ENCODE results near the gene NELFB.

- TF ChIP-seq NFE2 (IDR thresholded peaks at IDR 0.05; ENCODE audit: low read depth) (no peak), JUNB (CRISPR knock-in tag; conservative IDR thresholded peaks at IDR 0.05) (no peak), FOXA1 (IDR thresholded peaks at IDR 0.05; ENCODE audit: borderline replicate concordance) (no peak), TAF1 (IDR thresholded peaks at IDR 0.05; ENCODE audit: control insufficient read depth, extremely low read depth, insufficient read depth, low read length, severe bottlenecking) (no peak), ZFP36 (IDR thresholded peaks at IDR 0.05; ENCODE audit: low read depth, low read length, partially characterized antibody) (no peak), MYBL2 (IDR thresholded peaks at IDR 0.05; ENCODE audit: low read depth) (no peak), MYBL2 (CRISPR knock-in tag; IDR thresholded peaks at IDR 0.05; ENCODE audit: borderline replicate concordance) (no peak), RAD21 (CRISPR knock-in tag; conservative IDR thresholded peaks at IDR 0.05 in 1 of 2, IDR thresholded peaks at IDR 0.05 in 1 of 2) (no peak), EZH2 (IDR thresholded peaks at IDR 0.05; ENCODE audit: borderline replicate concordance, low read depth, low read length) (no peak), LEF1 (IDR thresholded peaks at IDR 0.05) (no peak), KLF1 (tag; IDR thresholded peaks at IDR 0.05) (no peak), SP1 (CRISPR knock-in tag; IDR thresholded peaks at IDR 0.05) (no peak), FOS (IDR thresholded peaks at IDR 0.05; ENCODE audit: extremely low read depth, insufficient read length) (no peak), NUFIP1 (IDR thresholded peaks at IDR 0.05; ENCODE audit: partially characterized antibody) (no peak)
- TF ChIP-seq, protein P1, sequence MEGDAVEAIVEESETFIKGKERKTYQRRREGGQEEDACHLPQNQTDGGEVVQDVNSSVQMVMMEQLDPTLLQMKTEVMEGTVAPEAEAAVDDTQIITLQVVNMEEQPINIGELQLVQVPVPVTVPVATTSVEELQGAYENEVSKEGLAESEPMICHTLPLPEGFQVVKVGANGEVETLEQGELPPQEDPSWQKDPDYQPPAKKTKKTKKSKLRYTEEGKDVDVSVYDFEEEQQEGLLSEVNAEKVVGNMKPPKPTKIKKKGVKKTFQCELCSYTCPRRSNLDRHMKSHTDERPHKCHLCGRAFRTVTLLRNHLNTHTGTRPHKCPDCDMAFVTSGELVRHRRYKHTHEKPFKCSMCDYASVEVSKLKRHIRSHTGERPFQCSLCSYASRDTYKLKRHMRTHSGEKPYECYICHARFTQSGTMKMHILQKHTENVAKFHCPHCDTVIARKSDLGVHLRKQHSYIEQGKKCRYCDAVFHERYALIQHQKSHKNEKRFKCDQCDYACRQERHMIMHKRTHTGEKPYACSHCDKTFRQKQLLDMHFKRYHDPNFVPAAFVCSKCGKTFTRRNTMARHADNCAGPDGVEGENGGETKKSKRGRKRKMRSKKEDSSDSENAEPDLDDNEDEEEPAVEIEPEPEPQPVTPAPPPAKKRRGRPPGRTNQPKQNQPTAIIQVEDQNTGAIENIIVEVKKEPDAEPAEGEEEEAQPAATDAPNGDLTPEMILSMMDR (IDR thresholded peaks at IDR 0.05 in 2 of 3, conservative IDR thresholded peaks at IDR 0.05 in 1 of 3; ENCODE audit: insufficient read depth in 2 of 3, low read depth in 1 of 3, low read length in 3 of 3) = no peak
Measured at GRCh38 chr9:137269231-137269772, 14.2 kb downstream of the NELFB start.
